Activated T-helper 1 cell treated with anti-CD3 and anti-CD28 coated beads, Interleukin-12 subunit alpha, Interleukin-12 subunit beta, Interleukin-2, Interleukin-4 antibody, amounts not matched to agents 30 ng/mL and 10 ng/mL and 1 ng/mL, durations not matched to agents 14 hours and 24 hours and 36 hours (primary cell): ENCODE measurements around the gene NSMF. TPM values are rescaled to one million over a fixed set of nuclear protein-coding genes. Genes with fewer than 3 reads are reported as not detected.

Experiments used
- DNase-seq: peaks from one replicate; pipeline ENCODE4 v3.0.0; 2021; ENCODE audit warnings: low spot score
- H3K27ac Mint-ChIP-seq: one replicate; pipeline ENCODE4 v1.8.0; 2021; ENCODE audit warnings: mild to moderate bottlenecking, mixed read lengths
- H3K27me3 Mint-ChIP-seq: one replicate; pipeline ENCODE4 v1.8.0; 2022; ENCODE audit warnings: mild to moderate bottlenecking, moderate library complexity, mixed read lengths; ENCODE audit not compliant: insufficient read depth
- H3K36me3 Mint-ChIP-seq: one replicate; pipeline ENCODE4 v1.8.0; 2021; ENCODE audit warnings: low read depth, mixed read lengths
- H3K4me1 Mint-ChIP-seq: one replicate; pipeline ENCODE4 v1.8.0; 2021; ENCODE audit warnings: low read depth, mixed read lengths
- H3K4me3 Mint-ChIP-seq: one replicate; pipeline ENCODE4 v1.8.0; 2021; ENCODE audit warnings: mild to moderate bottlenecking, moderate library complexity, mixed read lengths
- H3K9me3 Mint-ChIP-seq: one replicate; pipeline ENCODE4 v1.8.0; 2021; ENCODE audit warnings: mixed read lengths
- intact Hi-C: fragments of 100-400 bp; cut with micrococcal nuclease; formaldehyde crosslinking; loops from one replicate; pipeline ENCODE4 v1.15.1; 2024
- total RNA-seq: library from RNA; stranded (reverse); gene quantifications from 2 replicates; pipeline ENCODE4 v1.2.3, GENCODE V29; 2022

Gene NSMF
- total RNA-seq, 1 donor from 2014 or later: 58.9 TPM

- DNase-seq: no peak
- Mint-ChIP-seq H3K9me3 (no peaks in the 10 kb centered on the region), H3K27me3 (peaks cover 9% of the 10 kb centered on the region), H3K4me3 (no peak overlapping the region), H3K27ac (no peak overlapping the region), H3K4me1 (peaks cover 5% of the 10 kb centered on the region), H3K36me3 (no peaks in the 10 kb centered on the region)
- intact Hi-C loops: no loop called here
Measured at GRCh38 chr9:137437691-137438590, 21.2 kb downstream of the NSMF start.

DNA sequence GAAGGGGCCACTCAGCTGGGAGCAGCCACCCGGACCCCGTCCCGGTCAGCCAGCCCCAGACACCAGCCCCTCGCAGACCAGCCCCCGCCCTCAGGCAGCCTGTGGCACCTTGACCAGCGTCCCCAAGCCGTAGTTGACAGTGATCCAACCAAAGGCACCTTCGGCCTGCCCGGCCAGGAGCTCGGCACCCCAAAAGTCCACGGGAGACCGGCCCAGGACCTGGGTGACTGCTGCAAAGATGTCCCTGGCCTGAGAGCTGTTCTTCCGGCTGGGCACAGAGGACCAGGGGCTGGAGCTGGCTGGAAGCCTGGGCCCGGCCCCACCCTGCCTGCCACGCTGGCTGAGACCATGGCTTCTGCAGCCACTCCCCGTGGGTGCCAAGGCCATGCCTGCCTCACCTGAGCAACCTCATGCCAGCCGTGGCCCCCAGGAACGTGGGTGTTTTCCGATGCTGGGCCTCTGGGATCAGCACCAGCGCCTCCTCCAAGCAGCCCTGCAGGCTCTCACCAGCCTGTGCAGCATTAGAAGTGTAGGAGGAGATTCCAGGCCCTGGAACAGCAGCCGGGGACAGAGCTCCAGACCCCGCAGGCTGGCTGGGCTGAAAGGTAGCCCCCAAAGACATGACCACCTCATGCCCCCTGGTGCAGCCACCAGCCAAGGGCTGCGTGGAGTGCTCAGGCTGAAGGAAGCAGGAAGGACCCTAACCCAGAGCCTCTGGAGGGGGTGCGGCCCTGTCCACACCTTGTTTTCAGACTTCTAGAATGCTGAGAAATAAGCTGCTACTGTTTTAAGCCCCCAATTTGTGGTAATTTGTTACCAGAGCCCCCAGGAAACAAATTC is 22.2 kb downstream of the NSMF start:
- DNase-seq: no peak
- intact Hi-C loops: no loop called here
- no peaks in the 10 kb centered on the region for H3K36me3 Mint-ChIP-seq
- no peaks in the 10 kb centered on the region for H3K9me3 Mint-ChIP-seq
- peaks cover 2% of the 10 kb centered on the region for H3K27me3 Mint-ChIP-seq
- H3K4me1 Mint-ChIP-seq: peaks cover 3% of the 10 kb centered on the region
- H3K27ac Mint-ChIP-seq: no peak overlapping the region
- no peak overlapping the region for H3K4me3 Mint-ChIP-seq

- H3K36me3 Mint-ChIP-seq: no peaks in the 10 kb centered on the region
- H3K4me3 Mint-ChIP-seq: no peak overlapping the region
- no peaks in the 10 kb centered on the region for H3K9me3 Mint-ChIP-seq
- intact Hi-C loops: no loop called here
- no peaks in the 10 kb centered on the region for H3K27me3 Mint-ChIP-seq
- no peaks in the 10 kb centered on the region for H3K4me1 Mint-ChIP-seq
- no peak for DNase-seq
- no peak overlapping the region for H3K27ac Mint-ChIP-seq
Measured at GRCh38 chr9:137435980-137436760, 23.0 kb downstream of the NSMF start.

GRCh38 chr9:137435381-137435891 is 23.7 kb downstream of the NSMF start:
- no peaks in the 10 kb centered on the region for H3K4me1 Mint-ChIP-seq
- intact Hi-C loops: no loop called here
- H3K27me3 Mint-ChIP-seq: no peaks in the 10 kb centered on the region
- no peak overlapping the region for H3K4me3 Mint-ChIP-seq
- H3K36me3 Mint-ChIP-seq: no peaks in the 10 kb centered on the region
- no peak overlapping the region for H3K27ac Mint-ChIP-seq
- H3K9me3 Mint-ChIP-seq: no peaks in the 10 kb centered on the region
- DNase-seq: no peak

GRCh38 chr9:137434498-137435380 is 24.4 kb downstream of the NSMF start:
- no peak for DNase-seq
- H3K9me3 Mint-ChIP-seq: no peaks in the 10 kb centered on the region
- intact Hi-C loops: no loop called here
- no peak overlapping the region for H3K27ac Mint-ChIP-seq
- no peaks in the 10 kb centered on the region for H3K4me1 Mint-ChIP-seq
- no peaks in the 10 kb centered on the region for H3K36me3 Mint-ChIP-seq
- H3K27me3 Mint-ChIP-seq: no peaks in the 10 kb centered on the region
- H3K4me3 Mint-ChIP-seq: no peak overlapping the region

- Mint-ChIP-seq H3K4me1 (no peaks in the 10 kb centered on the region), H3K4me3 (no peak overlapping the region), H3K27ac (no peak overlapping the region), H3K9me3 (no peaks in the 10 kb centered on the region), H3K36me3 (no peaks in the 10 kb centered on the region), H3K27me3 (no peaks in the 10 kb centered on the region)
- DNase-seq: no peak
- intact Hi-C loops: no loop called here
Measured at GRCh38 chr9:137433916-137434431, 25.2 kb downstream of the NSMF start.

GRCh38 chr9:137433349-137433915 is 25.7 kb downstream of the NSMF start:
- H3K27me3 Mint-ChIP-seq: no peaks in the 10 kb centered on the region
- DNase-seq: no peak
- H3K27ac Mint-ChIP-seq: no peak overlapping the region
- H3K4me3 Mint-ChIP-seq: no peak overlapping the region
- no peaks in the 10 kb centered on the region for H3K36me3 Mint-ChIP-seq
- H3K4me1 Mint-ChIP-seq: no peaks in the 10 kb centered on the region
- intact Hi-C loops: no loop called here
- H3K9me3 Mint-ChIP-seq: no peaks in the 10 kb centered on the region

GRCh38 chr9:137432687-137433348 is 26.3 kb downstream of the NSMF start:
- Mint-ChIP-seq H3K27me3 (no peaks in the 10 kb centered on the region), H3K36me3 (no peaks in the 10 kb centered on the region), H3K4me3 (no peak overlapping the region), H3K4me1 (no peaks in the 10 kb centered on the region), H3K27ac (no peak overlapping the region), H3K9me3 (no peaks in the 10 kb centered on the region)
- no peak for DNase-seq
- intact Hi-C loops: no loop called here

DNA sequence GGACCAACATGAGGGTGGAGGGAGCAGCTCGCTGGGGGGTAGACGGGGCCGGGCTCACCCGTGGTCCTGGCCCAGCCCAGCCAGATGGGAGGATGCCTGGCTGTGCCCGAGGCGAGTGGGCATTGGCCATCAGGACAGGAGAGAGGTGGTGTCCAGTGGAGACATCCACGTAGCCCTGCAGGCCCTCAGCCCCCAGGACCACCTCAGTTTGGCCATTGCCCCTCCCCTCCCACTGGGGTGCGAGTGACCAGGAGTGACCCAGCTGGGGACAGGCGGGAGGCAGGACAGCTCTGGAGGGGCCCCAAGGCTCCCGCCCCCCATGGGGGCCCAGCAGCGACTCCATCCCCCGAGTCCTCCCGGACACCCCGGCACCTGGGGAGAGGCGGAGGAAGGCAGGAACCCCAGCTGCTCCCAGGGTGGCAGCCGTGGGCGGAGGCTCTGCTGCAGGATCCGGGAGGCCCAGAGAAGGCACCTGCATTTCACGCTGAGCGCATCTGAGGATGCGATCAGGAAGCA is 27.7 kb downstream of the NSMF start:
- H3K36me3 Mint-ChIP-seq: no peaks in the 10 kb centered on the region
- no peaks in the 10 kb centered on the region for H3K4me1 Mint-ChIP-seq
- intact Hi-C loops: no loop called here

DNA sequence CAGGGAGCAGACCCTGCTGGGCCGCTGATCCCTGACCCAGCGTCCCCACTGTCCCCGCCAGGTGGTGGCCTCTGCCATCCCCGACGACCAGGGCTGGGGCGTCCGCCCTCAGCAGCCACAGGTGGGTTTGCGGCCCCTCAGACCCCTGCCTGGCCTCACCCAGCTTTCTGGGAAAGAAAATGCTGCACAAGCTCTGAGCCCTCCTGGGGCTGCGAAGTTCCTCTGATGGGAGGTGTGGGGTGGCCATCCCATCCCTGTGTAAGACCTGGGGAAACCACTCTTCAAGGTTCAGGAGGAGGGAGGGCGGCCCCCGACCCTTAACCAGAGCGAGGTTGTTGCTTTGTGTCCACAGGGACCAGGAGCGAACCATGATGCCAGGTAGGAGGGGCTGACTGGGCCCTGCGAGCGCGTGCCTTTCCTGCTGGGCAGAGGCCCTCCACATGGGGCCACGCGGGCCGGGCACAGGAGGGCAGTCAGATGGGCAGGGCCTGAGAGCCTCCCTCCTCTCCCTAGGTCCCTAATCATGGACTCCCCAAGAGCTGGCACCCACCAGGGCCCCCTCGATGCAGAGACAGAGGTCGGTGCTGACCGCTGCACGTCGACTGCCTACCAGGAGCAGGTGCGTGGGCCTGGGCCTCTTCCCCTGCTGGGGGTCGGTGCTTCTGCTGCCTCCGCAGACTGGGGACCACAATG is 28.3 kb downstream of the NSMF start:
- intact Hi-C loops: no loop called here
- no peak for DNase-seq
- H3K27me3 Mint-ChIP-seq: peaks cover 3% of the 10 kb centered on the region
- H3K9me3 Mint-ChIP-seq: no peaks in the 10 kb centered on the region
- H3K27ac Mint-ChIP-seq: no peak overlapping the region
- H3K36me3 Mint-ChIP-seq: no peaks in the 10 kb centered on the region
- H3K4me1 Mint-ChIP-seq: no peaks in the 10 kb centered on the region
- no peak overlapping the region for H3K4me3 Mint-ChIP-seq

More for the DNA sequence above, 27.7 kb downstream of the NSMF start:
- H3K9me3 Mint-ChIP-seq: no peaks in the 10 kb centered on the region
- no peak overlapping the region for H3K27ac Mint-ChIP-seq
- peaks cover 3% of the 10 kb centered on the region for H3K27me3 Mint-ChIP-seq
- no peak overlapping the region for H3K4me3 Mint-ChIP-seq
- DNase-seq: no peak
